A673 (cell line): Measurements from ENCODE around the gene TOMM70. TPM values are rescaled to one million over a fixed set of nuclear protein-coding genes. Genes with fewer than 3 reads are reported as not detected.

Experiments used
- BruUV-seq: library from RNA; stranded (reverse); fragments of 400-500 nt; replicated peaks from 2 replicates; lab custom pipeline; 2021; lab: Mats Ljungman, UMichigan
- CTCF ChIA-PET: fragments of 300-600 bp; sonication (Branson Sonifier 250); formaldehyde crosslinking; loops from one replicate; lab custom pipeline; 2022; ENCODE audit warnings: antibody characterized with exemption; lab: Charles Lee
- POLR2A ChIA-PET: fragments of 300-600 bp; sonication (Branson Sonifier 250); formaldehyde crosslinking; loops from one replicate; lab custom pipeline; 2022; ENCODE audit warnings: antibody characterized with exemption; ENCODE audit not compliant: low non-redundant PET; lab: Charles Lee
- DNase-seq: peaks from one replicate; pipeline ENCODE4 v3.0.0-alpha.2; 2015; ENCODE audit warnings: low spot score
- H3K27ac ChIP-seq: fragments of 200-600 bp; sonication (generic); 2 replicates; pipeline ENCODE4 v1.5.1; 2016; ENCODE audit warnings: mixed run types, low read depth, mild to moderate bottlenecking, mixed read lengths, antibody characterized with exemption, low read length; ENCODE audit not compliant: poor library complexity, severe bottlenecking
- H3K27me3 ChIP-seq: fragments of 200-600 bp; sonication (generic); replicated peaks from 2 replicates; pipeline ENCODE4 v1.6.1; 2017; ENCODE audit warnings: mixed run types, low read depth, mild to moderate bottlenecking, mixed read lengths, antibody characterized with exemption, low read length; ENCODE audit not compliant: insufficient read depth, poor library complexity
- H3K36me3 ChIP-seq: fragments of 200-600 bp; sonication (generic); 2 replicates; pipeline ENCODE4 v1.6.1; 2016; ENCODE audit warnings: mixed run types, mild to moderate bottlenecking, mixed read lengths, antibody characterized with exemption, low read length; ENCODE audit not compliant: insufficient read depth, poor library complexity, severe bottlenecking
- H3K4me1 ChIP-seq: fragments of 200-600 bp; sonication (generic); 2 replicates; pipeline ENCODE4 v1.6.1; 2017; ENCODE audit warnings: mixed run types, mild to moderate bottlenecking, mixed read lengths, antibody characterized with exemption, low read length; ENCODE audit not compliant: insufficient read depth, poor library complexity, severe bottlenecking
- H3K4me3 ChIP-seq: fragments of 200-600 bp; sonication (generic); 2 replicates; pipeline ENCODE4 v1.5.1; 2016; ENCODE audit warnings: low read depth, mixed run types, mild to moderate bottlenecking, mixed read lengths, low read length; ENCODE audit not compliant: poor library complexity, severe bottlenecking
- H3K9me3 ChIP-seq: fragments of 200-600 bp; sonication (generic); 2 replicates; pipeline ENCODE4 v1.6.1; 2016; ENCODE audit warnings: mixed run types, low read depth, mild to moderate bottlenecking, mixed read lengths, antibody characterized with exemption, low read length; ENCODE audit not compliant: poor library complexity, severe bottlenecking
- CTCF ChIP-seq: fragments of 300-800, 200-600 bp; sonication (generic); conservative IDR thresholded peaks from 2 replicates; pipeline ENCODE4 v1.5.1; 2017; ENCODE audit warnings: low read depth, mild to moderate bottlenecking, antibody characterized with exemption, low read length, moderate library complexity, mixed read lengths
- EZH2 ChIP-seq: fragments of 200-600 bp; sonication (generic); IDR thresholded peaks from 2 replicates; pipeline ENCODE4 v1.6.1; 2017; ENCODE audit warnings: borderline replicate concordance, low read depth, mild to moderate bottlenecking, mixed read lengths, antibody characterized with exemption, low read length; ENCODE audit not compliant: poor library complexity, severe bottlenecking
- intact Hi-C: fragments of 100-400 bp; cut with micrococcal nuclease; formaldehyde crosslinking; loops from one replicate; pipeline ENCODE4 v1.10.0; 2022; ENCODE audit not compliant: unreplicated experiment
- total RNA-seq: library from RNA; stranded (reverse); gene quantifications from 2 replicates; pipeline ENCODE4 v1.2.3, GENCODE V29; 2021

Gene TOMM70
- total RNA-seq, 1 experiment from 2014 or later: 54.4 TPM

GRCh38 chr3:100403362-100404249 lies 2.7 kb upstream of the TOMM70 start:
- intact Hi-C loops: no loop called here
- POLR2A ChIA-PET: interaction anchor here (0.6 kb wide), 1 partner anchor 218 kb away, joined by 3 read pairs; no protein-coding TSS in a partner anchor
- peak overlapping the region; percentile 88 for H3K4me3 ChIP-seq

GRCh38 chr3:100402891-100403290 lies 2.0 kb upstream of the TOMM70 start:
- CTCF ChIA-PET: no interaction called here
- BruUV-seq: no TSS peak
- POLR2A ChIA-PET: no interaction called here
- intact Hi-C loops: no loop called here
- H3K36me3 ChIP-seq: no peaks in the 10 kb centered on the region
- peak overlapping the region; percentile 92 for H3K27ac ChIP-seq
- DNase-seq: no peak
- TF ChIP-seq EZH2: no peak
- TF ChIP-seq CTCF: no peak
- H3K4me1 ChIP-seq: peaks cover 17% of the 10 kb centered on the region
- no peaks in the 10 kb centered on the region for H3K9me3 ChIP-seq
- peak overlapping the region; percentile 88 for H3K4me3 ChIP-seq
- no peaks in the 10 kb centered on the region for H3K27me3 ChIP-seq

More at GRCh38 chr3:100403362-100404249, 2.7 kb upstream of the TOMM70 start:
- Histone ChIP-seq H3K9me3 (no peaks in the 10 kb centered on the region), H3K27me3 (no peaks in the 10 kb centered on the region), H3K36me3 (no peaks in the 10 kb centered on the region), H3K4me1 (peaks cover 17% of the 10 kb centered on the region), H3K27ac (peak overlapping the region; percentile 92)
- TF ChIP-seq CTCF (peak; percentile 28; the same call in 1 of the 2 replicates), EZH2 (no peak)
- CTCF ChIA-PET: no interaction called here
- BruUV-seq: no TSS peak
- DNase-seq: peak; percentile 33

GRCh38 chr3:100402256-100402655 lies 1.4 kb upstream of the TOMM70 start:
- peaks cover 17% of the 10 kb centered on the region for H3K4me1 ChIP-seq
- H3K36me3 ChIP-seq: no peaks in the 10 kb centered on the region
- ChIA-PET POLR2A (no interaction called here), CTCF (interaction anchor here (0.5 kb wide), 1 partner anchor 571 kb away, joined by 5 read pairs; no protein-coding TSS in a partner anchor)
- no TSS peak for BruUV-seq
- TF ChIP-seq EZH2: no peak
- no peak for TF ChIP-seq CTCF
- intact Hi-C loops: no loop called here
- peak overlapping the region; percentile 92 for H3K27ac ChIP-seq
- H3K9me3 ChIP-seq: no peaks in the 10 kb centered on the region
- no peaks in the 10 kb centered on the region for H3K27me3 ChIP-seq
- H3K4me3 ChIP-seq: peak overlapping the region; percentile 88
- DNase-seq: peak; percentile 38
